Fibroblast of lung (primary cell): ENCODE measurements around the gene TRIM62. TPM values are rescaled to one million over a fixed set of nuclear protein-coding genes. Genes with fewer than 3 reads are reported as not detected.
"Not testable (repeated sequence)": the region's sequence is repeated elsewhere in the genome, so short reads cannot be mapped to it uniquely, and the experiment has no call there.

Source experiments
- DNase-seq, 2 donors: peaks; one replicate each; pipeline versions ENCODE4 v3.0.0 to v3.0.0-alpha.2; 2010; ENCODE audit warnings: low read depth in 2 of 2
- H2AFZ ChIP-seq: 2 replicates; pipeline ENCODE4 v1.5.1; 2012; ENCODE audit warnings: low read length, control low read depth, inconsistent platforms
- H3K27ac ChIP-seq: 2 replicates; pipeline ENCODE4 v1.5.1; 2011; ENCODE audit warnings: low read length, control low read depth; ENCODE audit not compliant: insufficient read depth
- H3K27me3 ChIP-seq: 2 replicates; pipeline ENCODE4 v1.5.1; 2011; ENCODE audit warnings: mild to moderate bottlenecking, low read length; ENCODE audit not compliant: control insufficient read depth, insufficient read depth
- H3K36me3 ChIP-seq: 2 replicates; pipeline ENCODE4 v1.5.1; 2011; ENCODE audit warnings: low read length; ENCODE audit not compliant: control insufficient read depth, insufficient read depth
- H3K4me1 ChIP-seq: 2 replicates; pipeline ENCODE4 v1.5.1; 2011; ENCODE audit warnings: low read length; ENCODE audit not compliant: control insufficient read depth, insufficient read depth; ENCODE audit errors: extremely low read depth
- H3K4me2 ChIP-seq: 2 replicates; pipeline ENCODE4 v1.5.1; 2011; ENCODE audit warnings: low read length, control low read depth; ENCODE audit not compliant: insufficient read depth; ENCODE audit errors: extremely low read depth
- H3K4me3 ChIP-seq, 4 experiments: fragments of 200-600 bp in 1 of 4; sonication (generic) in 1 of 4; replicated peaks in 1 of 4; 2 replicates each; pipeline ENCODE4 v1.5.1; 2011 to 2016; ENCODE audit warnings: low read length in 4 of 4, low read depth in 3 of 4, mild to moderate bottlenecking in 3 of 4, control low read depth in 2 of 4, inconsistent platforms in 1 of 4, mixed read lengths in 1 of 4; ENCODE audit not compliant: insufficient read depth in 1 of 4; ENCODE audit errors: control extremely low read depth in 1 of 4
- H3K79me2 ChIP-seq: 2 replicates; pipeline ENCODE4 v1.5.1; 2012; ENCODE audit warnings: mild to moderate bottlenecking, low read length, inconsistent platforms; ENCODE audit not compliant: control insufficient read depth, insufficient read depth
- H3K9ac ChIP-seq: 2 replicates; pipeline ENCODE4 v1.5.1; 2011; ENCODE audit warnings: mild to moderate bottlenecking, low read length, control low read depth; ENCODE audit not compliant: insufficient read depth
- H3K9me3 ChIP-seq: 2 replicates; pipeline ENCODE4 v1.5.1; 2012; ENCODE audit warnings: low read depth, low read length; ENCODE audit not compliant: control insufficient read depth, insufficient read depth
- H4K20me1 ChIP-seq: 2 replicates; pipeline ENCODE4 v1.5.1; 2011; ENCODE audit warnings: low read length; ENCODE audit not compliant: control insufficient read depth, insufficient read depth; ENCODE audit errors: extremely low read depth
- CTCF ChIP-seq, 2 donors: IDR thresholded peaks in 1 of 2; conservative IDR thresholded peaks in 1 of 2; 1 replicate in 1 of 2; 2 replicates in 1 of 2; pipeline ENCODE4 v1.5.1; 2011 to 2012; ENCODE audit warnings: low read length in 2 of 2, control low read depth in 1 of 2, inconsistent platforms in 1 of 2, low read depth in 1 of 2, mild to moderate bottlenecking in 1 of 2
- EZH2 ChIP-seq: IDR thresholded peaks from 2 replicates; pipeline ENCODE4 v1.5.1; 2012; ENCODE audit warnings: low read length, control low read depth, mild to moderate bottlenecking; ENCODE audit errors: missing control alignments
- polyA plus RNA-seq, 2 donors: library from polyadenylated mRNA; depleted of rRNA in 1 of 2; stranded (reverse) in 1 of 2; unstranded in 1 of 2; fragments of >200 nt; gene quantifications; 2 replicates each; pipeline ENCODE4 v1.2.1, GENCODE V29; 2011 to 2012; ENCODE audit warnings: missing spikeins in 1 of 2
- total RNA-seq: library from RNA; depleted of rRNA; stranded (reverse); fragments of >200 nt; gene quantifications from 2 replicates; pipeline ENCODE4 v1.2.1, GENCODE V29; 2014

The TRIM62 gene
- total and polyA plus RNA-seq, 2 donors (not counting 1 experiment from before 2014, with no cell fraction given): 1.8 to 2.4 TPM

GRCh38 chr1:33141216-33141615 lies 40.6 kb downstream of the TRIM62 start:
- Histone ChIP-seq H2AFZ (no peak overlapping the region), H3K27ac (no peak overlapping the region), H3K9me3 (no peaks in the 10 kb centered on the region), H3K4me2 (no peak overlapping the region), H4K20me1 (no peaks in the 10 kb centered on the region), H3K4me3 (no peak overlapping the region), H3K4me1 (peaks cover 14% of the 10 kb centered on the region), H3K27me3 (no peaks in the 10 kb centered on the region), H3K36me3 (no peaks in the 10 kb centered on the region), H3K79me2 (no peaks in the 10 kb centered on the region), H3K9ac (no peak overlapping the region)
- no peak for DNase-seq
- TF ChIP-seq CTCF (conservative IDR thresholded peaks at IDR 0.05 in 1 of 2, IDR thresholded peaks at IDR 0.05 in 1 of 2; ENCODE audit: low read depth in 1 of 2, low read length in 2 of 2) (no peak), EZH2 (no peak)

GRCh38 chr1:33140153-33141149 lies 41.4 kb downstream of the TRIM62 start:
- no peaks in the 10 kb centered on the region for H3K9me3 ChIP-seq
- H3K4me3 ChIP-seq: no peak overlapping the region
- peak in 1 of 2 donors; percentile 27 for TF ChIP-seq CTCF (conservative IDR thresholded peaks at IDR 0.05 in 1 of 2, IDR thresholded peaks at IDR 0.05 in 1 of 2; ENCODE audit: low read depth in 1 of 2, low read length in 2 of 2)
- TF ChIP-seq EZH2: no peak
- H3K4me1 ChIP-seq: peaks cover 14% of the 10 kb centered on the region
- no peaks in the 10 kb centered on the region for H3K36me3 ChIP-seq
- peak in 1 of 2 donors; percentile 39 for DNase-seq
- H3K9ac ChIP-seq: no peak overlapping the region
- no peak overlapping the region for H3K4me2 ChIP-seq
- no peaks in the 10 kb centered on the region for H3K27me3 ChIP-seq
- H2AFZ ChIP-seq: no peak overlapping the region
- H4K20me1 ChIP-seq: no peaks in the 10 kb centered on the region
- H3K27ac ChIP-seq: no peak overlapping the region
- no peaks in the 10 kb centered on the region for H3K79me2 ChIP-seq

- no peak overlapping the region for H3K9ac ChIP-seq
- no peaks in the 10 kb centered on the region for H4K20me1 ChIP-seq
- H3K4me3 ChIP-seq: no peak overlapping the region
- TF ChIP-seq CTCF (conservative IDR thresholded peaks at IDR 0.05 in 1 of 2, IDR thresholded peaks at IDR 0.05 in 1 of 2; ENCODE audit: low read depth in 1 of 2, low read length in 2 of 2) (peak; percentile 46 to 72), EZH2 (no peak)
- no peaks in the 10 kb centered on the region for H3K36me3 ChIP-seq
- H3K4me2 ChIP-seq: no peak overlapping the region
- peak; percentile 29 to 47 for DNase-seq
- H3K9me3 ChIP-seq: no peaks in the 10 kb centered on the region
- H3K4me1 ChIP-seq: peaks cover 3% of the 10 kb centered on the region
- H3K27me3 ChIP-seq: no peaks in the 10 kb centered on the region
- H3K79me2 ChIP-seq: no peaks in the 10 kb centered on the region
- H3K27ac ChIP-seq: no peak overlapping the region
- H2AFZ ChIP-seq: no peak overlapping the region
Observed at GRCh38 chr1:33137800-33138199, 44.0 kb downstream of the TRIM62 start.

GRCh38 chr1:33136041-33136440 lies 45.8 kb downstream of the TRIM62 start:
- H3K27me3 ChIP-seq, H3K9ac ChIP-seq, H3K79me2 ChIP-seq, H3K27ac ChIP-seq, H4K20me1 ChIP-seq, DNase-seq, H3K9me3 ChIP-seq, H3K36me3 ChIP-seq, H3K4me3 ChIP-seq, H2AFZ ChIP-seq, H3K4me2 ChIP-seq, H3K4me1 ChIP-seq: not testable (repeated sequence)
